HepG2 (cell line): ENCODE measurements around the gene RRAS. TPM values are rescaled to one million over a fixed set of nuclear protein-coding genes. Genes with fewer than 3 reads are reported as not detected.

Experiments used
- FOSL1 ChIP-seq: sonication (generic); formaldehyde crosslinking; IDR thresholded peaks from 2 replicates; pipeline ENCODE4 v1.9.0; 2021; ENCODE audit warnings: missing genetic modification reagents, borderline replicate concordance
- GZF1 ChIP-seq: sonication (generic); formaldehyde crosslinking; IDR thresholded peaks from 2 replicates; pipeline ENCODE4 v1.5.1; 2020; ENCODE audit warnings: mild to moderate bottlenecking, missing genetic modification reagents
- KDM1A ChIP-seq: IDR thresholded peaks from 2 replicates; pipeline ENCODE4 v1.6.1; 2016; ENCODE audit warnings: missing compliant biosample characterization
- MATR3 ChIP-seq: sonication (generic); formaldehyde crosslinking; IDR thresholded peaks from 2 replicates; pipeline ENCODE4 v1.4.0; 2020; ENCODE audit warnings: missing genetic modification reagents
- NAIF1 ChIP-seq: sonication (generic); formaldehyde crosslinking; IDR thresholded peaks from 2 replicates; pipeline ENCODE4 v1.5.0; 2020; ENCODE audit warnings: mild to moderate bottlenecking, missing genetic modification reagents, borderline replicate concordance
- NPAS2 ChIP-seq: sonication (generic); formaldehyde crosslinking; IDR thresholded peaks from 2 replicates; pipeline ENCODE4 v1.8.0; 2022; ENCODE audit warnings: mild to moderate bottlenecking, missing genetic modification reagents, borderline replicate concordance
- PHF8 ChIP-seq: sonication (generic); formaldehyde crosslinking; IDR thresholded peaks from 2 replicates; pipeline ENCODE4 v1.5.0; 2020; ENCODE audit warnings: missing genetic modification reagents
- RXRB ChIP-seq: IDR thresholded peaks from 2 replicates; pipeline ENCODE4 v1.6.1; 2016; ENCODE audit warnings: borderline replicate concordance, missing genetic modification reagents, missing compliant biosample characterization
- TEAD2 ChIP-seq: sonication (generic); formaldehyde crosslinking; IDR thresholded peaks from 2 replicates; pipeline ENCODE4 v1.9.0; 2021; ENCODE audit warnings: missing genetic modification reagents
- ZBTB42 ChIP-seq: sonication (generic); formaldehyde crosslinking; IDR thresholded peaks from 2 replicates; pipeline ENCODE4 v1.5.0; 2020; ENCODE audit warnings: mild to moderate bottlenecking, missing genetic modification reagents
- ZNF225 ChIP-seq: sonication (generic); formaldehyde crosslinking; IDR thresholded peaks from 2 replicates; pipeline ENCODE4 v1.4.0; 2020; ENCODE audit warnings: mild to moderate bottlenecking, missing genetic modification reagents
- ZNF264 ChIP-seq: sonication (generic); formaldehyde crosslinking; IDR thresholded peaks from 2 replicates; pipeline ENCODE4 v1.4.0; 2020; ENCODE audit warnings: missing genetic modification reagents
- ZNF530 ChIP-seq: sonication (generic); formaldehyde crosslinking; IDR thresholded peaks from 2 replicates; pipeline ENCODE4 v1.5.0; 2020; ENCODE audit warnings: low read depth, mild to moderate bottlenecking, missing genetic modification reagents
- ZNF562 ChIP-seq: sonication (generic); formaldehyde crosslinking; IDR thresholded peaks from 2 replicates; pipeline ENCODE4 v1.8.0; 2022; ENCODE audit warnings: missing genetic modification reagents, borderline replicate concordance
- ZNF737 ChIP-seq: sonication (generic); formaldehyde crosslinking; IDR thresholded peaks from 2 replicates; pipeline ENCODE4 v1.5.0; 2020; ENCODE audit warnings: missing genetic modification reagents, mild to moderate bottlenecking, borderline replicate concordance
- ZNF768 ChIP-seq: sonication (generic); formaldehyde crosslinking; IDR thresholded peaks from 2 replicates; pipeline ENCODE4 v1.4.0; 2020; ENCODE audit warnings: missing genetic modification reagents
- polyA plus RNA-seq, 8 experiments: library from polyadenylated mRNA; depleted of rRNA in 3 of 8; stranded (reverse) in 7 of 8; unstranded in 1 of 8; fragments of >200 nt; fragmentation: Illumina TruSeq in 4 of 8; extraction: Trizol in 4 of 8; gene quantifications; 2 replicates each; pipeline versions ENCODE4 v1.2.1 to v1.2.3, GENCODE V29; 2011 to 2016; ENCODE audit warnings: low read depth in 4 of 8, missing spikeins in 1 of 8, mixed read lengths in 1 of 8; ENCODE audit not compliant: insufficient read depth in 1 of 8
- total RNA-seq, 5 experiments: library from RNA; depleted of rRNA; stranded (reverse); fragments of >200 nt; fragmentation: Illumina TruSeq; extraction: Trizol; gene quantifications; 2 replicates each; pipeline ENCODE4 v1.2.3, GENCODE V29; 2016; ENCODE audit warnings: low read depth in 1 of 5
- TF ChIP-seq, protein P1 (sequence below): sonication (generic); formaldehyde crosslinking; IDR thresholded peaks from 2 replicates; pipeline ENCODE4 v1.8.0; 2022; ENCODE audit warnings: low read depth, missing genetic modification reagents
- TF ChIP-seq, protein P2 (sequence below): sonication (generic); formaldehyde crosslinking; IDR thresholded peaks from 2 replicates; pipeline ENCODE4 v1.4.0; 2020; ENCODE audit warnings: mild to moderate bottlenecking, missing genetic modification reagents, borderline replicate concordance
- TF ChIP-seq, protein P3 (sequence below): sonication (generic); formaldehyde crosslinking; conservative IDR thresholded peaks from 2 replicates; pipeline ENCODE4 v1.8.0; 2022; ENCODE audit warnings: low read depth, missing genetic modification reagents
- TF ChIP-seq, protein P4 (sequence below): sonication (generic); formaldehyde crosslinking; IDR thresholded peaks from 2 replicates; pipeline ENCODE4 v1.4.0; 2020; ENCODE audit warnings: missing genetic modification reagents, borderline replicate concordance

Gene RRAS
- total and polyA plus RNA-seq, 2 of the 13 experiments (the other 11 are each of a cell fraction or from before 2014, with no cell fraction given), result 1.5 to 12.0 TPM

DNA sequence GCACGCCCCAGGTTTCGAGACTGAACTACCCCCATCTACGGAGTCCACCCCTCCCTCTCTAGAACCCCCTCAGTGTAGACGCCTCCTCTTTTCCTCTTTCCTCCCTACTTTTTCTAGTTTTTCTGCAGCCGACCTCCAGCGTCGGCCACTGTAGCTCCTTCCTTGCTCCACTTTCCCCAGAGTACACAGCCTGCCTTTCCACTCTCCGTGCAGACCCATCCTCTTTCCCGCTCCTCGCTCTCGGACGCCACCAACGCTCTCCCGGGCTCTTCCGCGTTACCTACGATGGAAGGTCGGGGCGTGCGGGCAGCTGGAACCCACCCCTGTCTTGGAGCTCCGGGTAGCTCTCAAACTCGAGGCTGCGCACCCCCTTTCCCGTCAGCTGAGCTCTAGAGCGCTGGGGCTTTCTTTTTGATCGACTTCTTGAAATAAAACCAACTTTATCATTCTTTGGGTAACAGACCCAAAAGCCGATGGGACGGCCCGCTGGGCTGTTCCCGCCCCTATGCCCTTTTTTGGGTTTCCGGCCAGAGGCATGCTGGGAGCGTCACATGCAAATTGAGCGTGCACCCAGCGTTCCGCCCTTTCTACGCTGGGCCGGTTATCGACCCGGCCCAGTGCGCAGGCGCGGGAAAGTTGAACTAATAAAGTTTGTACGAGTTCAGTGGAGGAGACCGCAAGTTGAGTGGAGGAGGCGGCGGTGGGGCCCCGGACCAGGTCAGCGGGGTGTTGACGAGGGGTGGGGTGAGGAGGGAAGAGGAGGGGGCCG, 25.6 kb upstream of the RRAS start, which contains the start of the genes BCL2L12 and IRF3 (continued):
- TF ChIP-seq, protein P1, sequence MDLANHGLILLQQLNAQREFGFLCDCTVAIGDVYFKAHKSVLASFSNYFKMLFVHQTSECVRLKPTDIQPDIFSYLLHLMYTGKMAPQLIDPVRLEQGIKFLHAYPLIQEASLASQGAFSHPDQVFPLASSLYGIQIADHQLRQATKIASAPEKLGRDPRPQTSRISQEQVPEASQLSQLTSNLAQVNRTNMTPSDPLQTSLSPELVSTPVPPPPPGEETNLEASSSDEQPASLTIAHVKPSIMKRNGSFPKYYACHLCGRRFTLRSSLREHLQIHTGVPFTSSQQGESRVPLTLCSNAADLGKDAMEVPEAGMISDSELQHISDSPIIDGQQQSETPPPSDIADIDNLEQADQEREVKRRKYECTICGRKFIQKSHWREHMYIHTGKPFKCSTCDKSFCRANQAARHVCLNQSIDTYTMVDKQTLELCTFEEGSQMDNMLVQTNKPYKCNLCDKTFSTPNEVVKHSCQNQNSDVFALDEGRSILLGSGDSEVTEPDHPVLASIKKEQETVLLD, result no peak
- TF ChIP-seq RXRB (CRISPR knock-in tag) (peak; percentile 29; the same call in 1 of the 2 replicates), ZNF530 (no peak), NAIF1 (CRISPR knock-in tag) (peak; percentile 25; the same call in 1 of the 2 replicates), FOSL1 (CRISPR knock-in tag) (no peak), ZNF768 (CRISPR knock-in tag) (no peak), MATR3 (no peak), ZNF225 (CRISPR knock-in tag) (no peak), ZBTB42 (CRISPR knock-in tag) (no peak), ZNF562 (CRISPR knock-in tag) (no peak), KDM1A (no peak), NPAS2 (CRISPR knock-in tag) (no peak), GZF1 (CRISPR knock-in tag) (0 out of 2 replicates have a peak, but pooled peaks have one; percentile 43), TEAD2 (CRISPR knock-in tag) (no peak), ZNF737 (CRISPR knock-in tag) (no peak), PHF8 (CRISPR knock-in tag) (peak; percentile 64; the same call in 1 of the 2 replicates), ZNF264 (CRISPR knock-in tag) (peak; percentile 73; the same call in 1 of the 2 replicates)
- TF ChIP-seq, protein P2, sequence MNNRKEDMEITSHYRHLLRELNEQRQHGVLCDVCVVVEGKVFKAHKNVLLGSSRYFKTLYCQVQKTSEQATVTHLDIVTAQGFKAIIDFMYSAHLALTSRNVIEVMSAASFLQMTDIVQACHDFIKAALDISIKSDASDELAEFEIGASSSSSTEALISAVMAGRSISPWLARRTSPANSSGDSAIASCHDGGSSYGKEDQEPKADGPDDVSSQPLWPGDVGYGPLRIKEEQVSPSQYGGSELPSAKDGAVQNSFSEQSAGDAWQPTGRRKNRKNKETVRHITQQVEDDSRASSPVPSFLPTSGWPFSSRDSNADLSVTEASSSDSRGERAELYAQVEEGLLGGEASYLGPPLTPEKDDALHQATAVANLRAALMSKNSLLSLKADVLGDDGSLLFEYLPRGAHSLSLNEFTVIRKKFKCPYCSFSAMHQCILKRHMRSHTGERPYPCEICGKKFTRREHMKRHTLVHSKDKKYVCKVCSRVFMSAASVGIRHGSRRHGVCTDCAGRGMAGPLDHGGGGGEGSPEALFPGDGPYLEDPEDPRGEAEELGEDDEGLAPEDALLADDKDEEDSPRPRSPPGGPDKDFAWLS (CRISPR knock-in tag), result no peak
- TF ChIP-seq, protein P3, sequence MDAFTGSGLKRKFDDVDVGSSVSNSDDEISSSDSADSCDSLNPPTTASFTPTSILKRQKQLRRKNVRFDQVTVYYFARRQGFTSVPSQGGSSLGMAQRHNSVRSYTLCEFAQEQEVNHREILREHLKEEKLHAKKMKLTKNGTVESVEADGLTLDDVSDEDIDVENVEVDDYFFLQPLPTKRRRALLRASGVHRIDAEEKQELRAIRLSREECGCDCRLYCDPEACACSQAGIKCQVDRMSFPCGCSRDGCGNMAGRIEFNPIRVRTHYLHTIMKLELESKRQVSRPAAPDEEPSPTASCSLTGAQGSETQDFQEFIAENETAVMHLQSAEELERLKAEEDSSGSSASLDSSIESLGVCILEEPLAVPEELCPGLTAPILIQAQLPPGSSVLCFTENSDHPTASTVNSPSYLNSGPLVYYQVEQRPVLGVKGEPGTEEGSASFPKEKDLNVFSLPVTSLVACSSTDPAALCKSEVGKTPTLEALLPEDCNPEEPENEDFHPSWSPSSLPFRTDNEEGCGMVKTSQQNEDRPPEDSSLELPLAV (CRISPR knock-in tag), result no peak
- TF ChIP-seq, protein P4, sequence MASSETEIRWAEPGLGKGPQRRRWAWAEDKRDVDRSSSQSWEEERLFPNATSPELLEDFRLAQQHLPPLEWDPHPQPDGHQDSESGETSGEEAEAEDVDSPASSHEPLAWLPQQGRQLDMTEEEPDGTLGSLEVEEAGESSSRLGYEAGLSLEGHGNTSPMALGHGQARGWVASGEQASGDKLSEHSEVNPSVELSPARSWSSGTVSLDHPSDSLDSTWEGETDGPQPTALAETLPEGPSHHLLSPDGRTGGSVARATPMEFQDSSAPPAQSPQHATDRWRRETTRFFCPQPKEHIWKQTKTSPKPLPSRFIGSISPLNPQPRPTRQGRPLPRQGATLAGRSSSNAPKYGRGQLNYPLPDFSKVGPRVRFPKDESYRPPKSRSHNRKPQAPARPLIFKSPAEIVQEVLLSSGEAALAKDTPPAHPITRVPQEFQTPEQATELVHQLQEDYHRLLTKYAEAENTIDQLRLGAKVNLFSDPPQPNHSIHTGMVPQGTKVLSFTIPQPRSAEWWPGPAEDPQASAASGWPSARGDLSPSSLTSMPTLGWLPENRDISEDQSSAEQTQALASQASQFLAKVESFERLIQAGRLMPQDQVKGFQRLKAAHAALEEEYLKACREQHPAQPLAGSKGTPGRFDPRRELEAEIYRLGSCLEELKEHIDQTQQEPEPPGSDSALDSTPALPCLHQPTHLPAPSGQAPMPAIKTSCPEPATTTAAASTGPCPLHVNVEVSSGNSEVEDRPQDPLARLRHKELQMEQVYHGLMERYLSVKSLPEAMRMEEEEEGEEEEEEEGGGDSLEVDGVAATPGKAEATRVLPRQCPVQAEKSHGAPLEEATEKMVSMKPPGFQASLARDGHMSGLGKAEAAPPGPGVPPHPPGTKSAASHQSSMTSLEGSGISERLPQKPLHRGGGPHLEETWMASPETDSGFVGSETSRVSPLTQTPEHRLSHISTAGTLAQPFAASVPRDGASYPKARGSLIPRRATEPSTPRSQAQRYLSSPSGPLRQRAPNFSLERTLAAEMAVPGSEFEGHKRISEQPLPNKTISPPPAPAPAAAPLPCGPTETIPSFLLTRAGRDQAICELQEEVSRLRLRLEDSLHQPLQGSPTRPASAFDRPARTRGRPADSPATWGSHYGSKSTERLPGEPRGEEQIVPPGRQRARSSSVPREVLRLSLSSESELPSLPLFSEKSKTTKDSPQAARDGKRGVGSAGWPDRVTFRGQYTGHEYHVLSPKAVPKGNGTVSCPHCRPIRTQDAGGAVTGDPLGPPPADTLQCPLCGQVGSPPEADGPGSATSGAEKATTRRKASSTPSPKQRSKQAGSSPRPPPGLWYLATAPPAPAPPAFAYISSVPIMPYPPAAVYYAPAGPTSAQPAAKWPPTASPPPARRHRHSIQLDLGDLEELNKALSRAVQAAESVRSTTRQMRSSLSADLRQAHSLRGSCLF, result 0 out of 2 replicates have a peak, but pooled peaks have one; percentile 54
